ENCODE results near the gene NOLC1. TPM values are rescaled to one million over a fixed set of nuclear protein-coding genes. Genes with fewer than 3 reads are reported as not detected.
A peak's percentile ranks its signal among the peaks of the same experiment; 100 is the strongest.

Gene NOLC1
- total and polyA plus RNA-seq, 10 of the 15 experiments (the other 5 are each of a cell fraction or from before 2014, with no cell fraction given): 91.7 to 244 (median 128) TPM

GRCh38 chr10:102133373-102134195 lies 18.6 kb upstream of the NOLC1 start:
- Histone ChIP-seq H2AFZ (ENCODE audit: control insufficient read depth, low read depth, low read length) (peak overlapping the region; percentile 100), H3K4me2 (ENCODE audit: control insufficient read depth, insufficient read depth) (peak overlapping the region; percentile 68), H3K27me3 (replicated peaks in 1 of 2; ENCODE audit: control insufficient read depth in 2 of 2, insufficient read depth in 2 of 2, low read length in 1 of 2) (no peaks in the 10 kb centered on the region), H3K4me1 (ENCODE audit: control insufficient read depth, insufficient read depth, low read length) (peaks cover 10% of the 10 kb centered on the region), H3K79me2 (ENCODE audit: control insufficient read depth, insufficient read depth, low read length) (peaks cover 59% of the 10 kb centered on the region), H3K9ac (ENCODE audit: control insufficient read depth, insufficient read depth, low read length) (peak overlapping the region; percentile 82), H3K36me3 (ENCODE audit: control insufficient read depth in 2 of 2, insufficient read depth in 2 of 2, low read length in 1 of 2) (peaks cover 7 to 9% of the 10 kb centered on the region in 2 experiments; a peak in 3 of 4 replicates), H3K27ac (ENCODE audit: control insufficient read depth, insufficient read depth) (peak overlapping the region; percentile 75), H4K20me1 (ENCODE audit: control insufficient read depth, insufficient read depth) (no peaks in the 10 kb centered on the region; the same call in 1 of the 2 replicates), H3K9me3 (replicated peaks; ENCODE audit: control insufficient read depth, insufficient read depth, low read length) (no peaks in the 10 kb centered on the region), H3K4me3 (peak overlapping the region; percentile 93)
- SMC1A ChIA-PET (ENCODE audit: uncharacterized antibody, unreplicated experiment): interaction anchor here (1.2 kb wide), 1 partner anchor 23 kb away, joined by 3 read pairs; no protein-coding TSS in a partner anchor
- peak; percentile 18 for FAIRE-seq
- intact Hi-C loops (cut with micrococcal nuclease; ENCODE audit: unreplicated experiment): no loop called here
- CTCF ChIA-PET: interaction anchor here (1.2 kb wide), 1 partner anchor 17 kb away, joined by 3 read pairs; no protein-coding TSS in a partner anchor
- in situ Hi-C loops (cut with MboI): no loop called here
- POLR2A ChIA-PET: no interaction called here
- no peak for DNase-seq (ENCODE audit: low read depth, low spot score)
- peak; percentile 56 for ATAC-seq
- BruUV-seq (replicated peaks): no TSS peak
- 2% methylated on average over 29 of the region's 48 CpGs for WGBS (ENCODE audit: insufficient coverage, insufficient replicate concordance, low lambda C conversion rate, missing lambda C conversion rate)
- RAD21 ChIA-PET (ENCODE audit: unreplicated experiment): interaction anchor here (2.3 kb wide), 1 partner anchor 18 kb away, joined by 12 read pairs; the partner anchor contains the start of gene NOLC1
- TF ChIP-seq IKZF2 (IDR thresholded peaks at IDR 0.05) (peak; percentile 23 to 29; a peak in 2 of 4 replicates), E2F8 (IDR thresholded peaks at IDR 0.05; ENCODE audit: low read depth, partially characterized antibody) (peak; percentile 71), ZNF24 (IDR thresholded peaks at IDR 0.05) (no peak), DPF2 (IDR thresholded peaks at IDR 0.05) (0 out of 2 replicates have a peak, but pooled peaks have one; percentile 12), NR2F1 (conservative IDR thresholded peaks at IDR 0.05) (peak; percentile 69), SPI1 (IDR thresholded peaks at IDR 0.05; ENCODE audit: borderline replicate concordance, insufficient read depth, low read depth, low read length) (peak; percentile 32; the same call in 1 of the 2 replicates), HDAC6 (IDR thresholded peaks at IDR 0.05; ENCODE audit: unreplicated experiment) (no peak), POLR2A (IDR thresholded peaks at IDR 0.05; ENCODE audit: low read depth, low read length) (peak; percentile 16), SRF (IDR thresholded peaks at IDR 0.05; ENCODE audit: low read depth in 2 of 2, low read length in 2 of 2) (no peak), MYB (IDR thresholded peaks at IDR 0.05; ENCODE audit: borderline replicate concordance, low read depth, low read length) (no peak), USF2 (IDR thresholded peaks at IDR 0.05; ENCODE audit: borderline replicate concordance, low read depth, low read length) (no peak), RUNX3 (IDR thresholded peaks at IDR 0.05; ENCODE audit: low read length) (no peak), TAF1 (IDR thresholded peaks at IDR 0.05; ENCODE audit: borderline replicate concordance, low read depth, low read length) (peak; percentile 21; the same call in 1 of the 2 replicates), IRF3 (IDR thresholded peaks at IDR 0.05) (no peak), USF1 (IDR thresholded peaks at IDR 0.05; ENCODE audit: borderline replicate concordance, extremely low read length, insufficient read depth, low read depth, low read length) (peak; percentile 67), GATAD2B (conservative IDR thresholded peaks at IDR 0.05; ENCODE audit: low read depth) (peak; percentile 72; the same call in 1 of the 2 replicates), MXI1 (IDR thresholded peaks at IDR 0.05; ENCODE audit: low read depth, low read length) (peak; percentile 34), HCFC1 (IDR thresholded peaks at IDR 0.05; ENCODE audit: low read length) (no peak), KDM1A (IDR thresholded peaks at IDR 0.05; ENCODE audit: borderline replicate concordance) (no peak)
